ENCODE data around the gene LRRC41.
"Not testable (repeated sequence)": the region's sequence is repeated elsewhere in the genome, so short reads cannot be mapped to it uniquely, and the experiment has no call there.

LRRC41 gene

GRCh38 chr1:46303038-46303871, at the start of gene LRRC41, which contains the start of gene UQCRH:
LRRC41 (minus strand) TSS chr1:46303616; CDS start chr1:46303322, 294 bp downstream.
UQCRH (plus strand) TSS chr1:46303698; CDS start chr1:46303767, 69 bp downstream.
- DNase-seq (ENCODE audit: low spot score) = peak; percentile 97

GRCh38 chr1:46352363-46352762, 48.9 kb upstream of the LRRC41 start:
- DNase-seq (ENCODE audit: low spot score) = no peak

GRCh38 chr1:46345281-46345680, 41.9 kb upstream of the LRRC41 start:
- no peak for DNase-seq (ENCODE audit: low spot score)

DNA sequence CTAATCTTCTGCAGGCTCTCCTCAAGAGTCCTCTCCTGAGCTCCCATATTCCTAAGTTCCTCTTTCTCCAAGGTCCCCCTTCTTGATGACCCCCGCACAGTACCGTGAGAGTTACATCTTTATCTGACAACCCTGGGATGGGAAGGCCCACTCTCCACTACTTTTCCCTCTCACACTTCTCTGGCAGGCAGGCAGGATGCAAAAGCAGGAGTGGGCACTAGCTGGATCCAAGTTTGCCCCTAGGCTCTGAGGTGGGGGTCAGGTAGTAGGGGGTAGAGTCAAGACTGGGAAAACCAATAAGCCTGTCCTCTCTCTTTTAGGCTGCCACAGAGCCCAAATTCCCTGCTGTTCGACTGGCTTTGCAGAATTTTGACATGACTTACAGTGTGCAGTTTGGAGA, 41.1 kb upstream of the LRRC41 start:
- no peak for DNase-seq (ENCODE audit: low spot score)

DNA sequence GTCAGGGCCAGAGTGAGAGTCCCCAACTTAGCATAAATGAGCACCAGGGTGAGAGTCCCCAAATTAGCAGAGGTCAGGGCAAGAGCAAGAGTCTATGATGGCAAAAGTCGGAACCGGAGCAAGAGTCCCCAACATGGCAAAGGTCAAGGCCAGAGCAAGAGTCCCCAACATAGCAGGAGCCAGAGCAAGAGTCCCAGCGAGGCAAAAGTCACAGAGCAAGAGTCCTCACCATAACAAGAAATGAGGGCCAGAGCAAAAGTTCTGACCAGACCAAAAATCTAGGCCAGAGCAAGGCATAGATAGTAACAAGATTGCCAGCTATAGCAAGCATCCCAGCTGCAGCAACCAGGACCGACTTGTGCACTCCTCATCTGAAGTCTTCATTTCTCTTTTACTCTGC, 40.3 kb upstream of the LRRC41 start:
- no peak for DNase-seq (ENCODE audit: low spot score)

- DNase-seq (ENCODE audit: low spot score) = no peak
Measured at GRCh38 chr1:46343351-46343695, 39.9 kb upstream of the LRRC41 start.

GRCh38 chr1:46342677-46343350, 39.4 kb upstream of the LRRC41 start:
- no peak for DNase-seq (ENCODE audit: low spot score)

- DNase-seq (ENCODE audit: low spot score) = no peak
Measured at GRCh38 chr1:46342084-46342656, 38.8 kb upstream of the LRRC41 start.

- no peak for DNase-seq (ENCODE audit: low spot score)
Measured at GRCh38 chr1:46341222-46342083, 38.0 kb upstream of the LRRC41 start.

DNA sequence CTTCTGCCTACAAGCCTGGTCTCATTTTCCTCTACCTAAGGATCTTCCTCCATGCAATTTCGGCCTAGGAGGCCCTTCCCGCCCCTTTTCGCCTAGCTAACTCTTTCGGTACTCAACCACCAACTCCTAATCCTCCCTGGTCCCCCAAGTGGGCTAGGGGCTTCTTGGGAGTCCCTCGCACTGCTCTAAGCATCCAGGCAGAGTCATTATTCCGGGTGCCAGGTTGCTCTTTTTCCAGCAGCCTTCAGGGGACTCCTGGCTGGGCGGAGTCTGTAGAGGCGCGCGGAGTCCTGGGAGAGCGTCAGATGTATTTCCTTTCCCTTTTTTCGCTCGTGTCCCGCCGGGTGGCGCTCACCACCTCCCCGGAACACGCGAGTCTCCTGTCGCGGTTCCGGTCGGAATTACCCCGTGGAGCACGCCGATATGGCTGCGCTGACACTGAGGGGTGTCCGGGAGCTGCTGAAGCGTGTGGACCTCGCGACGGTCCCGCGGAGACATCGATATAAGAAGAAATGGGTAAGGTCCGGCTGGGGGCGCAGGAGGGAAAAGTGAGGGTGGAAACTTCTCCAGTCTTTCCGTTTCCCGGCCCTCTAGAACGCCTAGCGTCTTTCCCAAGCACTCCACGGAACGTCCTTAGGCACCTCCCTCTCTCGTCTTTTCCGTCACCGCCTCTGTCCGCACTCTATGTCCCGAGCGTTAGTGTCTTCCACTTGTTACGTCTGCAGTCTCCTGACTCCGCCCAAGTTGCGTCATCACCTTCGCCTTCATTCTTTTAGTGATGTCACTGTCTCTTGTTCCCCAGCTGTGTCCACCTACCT, 37.2 kb upstream of the LRRC41 start, which contains the start of gene NSUN4:
TSS of gene NSUN4 (plus strand) at position 404 of the 818 bp plus-strand sequence. CDS start at position 424, 20 bp downstream.
- peak; percentile 87 for DNase-seq (ENCODE audit: low spot score)

DNA sequence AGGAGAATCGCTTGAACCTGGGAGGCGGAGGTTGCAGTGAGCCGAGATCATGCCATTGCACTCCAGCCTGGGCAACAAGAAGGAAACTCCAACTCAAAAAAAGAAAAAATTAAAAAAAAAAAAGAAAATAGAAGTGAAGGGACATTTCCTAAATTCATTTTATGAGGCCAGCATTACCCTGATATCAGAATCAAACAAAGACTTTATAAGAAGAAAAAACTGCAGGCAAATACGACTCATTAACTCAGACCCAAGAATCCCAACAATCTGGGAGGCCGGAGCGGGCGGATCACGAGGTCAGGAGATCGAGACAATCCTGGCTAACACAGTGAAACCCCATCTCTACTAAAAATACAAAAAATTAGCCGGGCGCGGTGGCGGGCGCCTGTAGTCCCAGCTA, 34.0 kb upstream of the LRRC41 start:
- not testable (repeated sequence) for DNase-seq (ENCODE audit: low spot score)

DNA sequence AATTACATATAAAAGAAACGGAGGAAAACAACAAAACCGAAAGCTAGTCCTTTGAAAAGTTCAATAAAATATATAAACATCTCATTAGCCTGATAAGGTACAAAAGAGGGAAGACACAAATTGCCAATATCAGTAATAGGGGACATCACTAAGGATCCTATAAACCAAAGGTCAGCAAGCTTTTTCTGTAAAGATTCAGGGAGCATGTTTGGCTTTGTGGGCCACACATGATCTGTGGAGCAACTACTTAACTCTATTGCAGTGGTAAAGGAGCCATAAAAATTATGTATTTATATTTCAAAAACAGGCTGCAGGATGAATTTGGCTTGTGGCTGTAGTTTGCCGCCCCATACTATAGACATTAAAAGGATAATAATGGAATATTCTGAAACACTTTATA, 31.7 kb upstream of the LRRC41 start:
- DNase-seq (ENCODE audit: low spot score) = no peak

- DNase-seq (ENCODE audit: low spot score) = no peak
Measured at GRCh38 chr1:46334030-46334384, 30.6 kb upstream of the LRRC41 start.

GRCh38 chr1:46333300-46334029, 30.0 kb upstream of the LRRC41 start:
- peak; percentile 41 for DNase-seq (ENCODE audit: low spot score)

- DNase-seq (ENCODE audit: low spot score) = not testable (repeated sequence)
Measured at GRCh38 chr1:46331786-46332540, 28.5 kb upstream of the LRRC41 start.

GRCh38 chr1:46330381-46330780, 27.0 kb upstream of the LRRC41 start:
- DNase-seq (ENCODE audit: low spot score) = not testable (repeated sequence)

DNA sequence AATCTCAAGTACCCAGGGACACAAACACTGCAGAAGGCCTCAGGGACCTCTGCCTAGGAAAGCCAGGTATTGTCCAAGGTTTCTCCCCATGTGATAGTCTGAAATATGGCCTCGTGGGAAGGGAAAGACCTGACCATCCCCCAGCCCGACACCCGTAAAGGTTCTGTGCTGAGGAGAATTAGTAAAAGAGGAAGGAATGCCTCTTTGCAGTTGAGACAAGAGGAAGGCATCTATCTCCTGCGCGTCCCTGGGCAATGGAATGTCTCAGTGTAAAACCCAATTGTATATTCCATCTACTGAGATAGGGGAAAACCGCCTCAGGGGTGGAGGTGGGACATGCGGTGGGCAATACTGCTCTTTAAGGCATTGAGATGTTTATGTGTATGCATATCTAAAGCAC, 26.4 kb upstream of the LRRC41 start:
- DNase-seq (ENCODE audit: low spot score) = not testable (repeated sequence)

GRCh38 chr1:46328182-46328581, 24.8 kb upstream of the LRRC41 start:
- DNase-seq (ENCODE audit: low spot score) = not testable (repeated sequence)

GRCh38 chr1:46325285-46326076, 22.1 kb upstream of the LRRC41 start:
- not testable (repeated sequence) for DNase-seq (ENCODE audit: low spot score)
